CD4-positive, CD25-positive, alpha-beta regulatory T cell (primary cell): ENCODE data around the gene MBOAT1. TPM values are rescaled to one million over a fixed set of nuclear protein-coding genes. Genes with fewer than 3 reads are reported as not detected.
A peak's percentile ranks its signal among the peaks of the same experiment; 100 is the strongest.

Experiments used
- ATAC-seq, 2 donors: fragments of 150-1000 bp; cut with Tn5 transposase; one replicate each; pipeline ENCODE4 v1.10.0; 2021; ENCODE audit warnings: low read depth in 2 of 2, moderate number of reproducible peaks in 2 of 2, moderate library complexity in 1 of 2
- DNase-seq, 3 donors: peaks; one replicate each; pipeline versions ENCODE4 v3.0.0 to v3.0.0-alpha.2; 2012 to 2022; ENCODE audit warnings: mixed read lengths in 1 of 3
- H3K27ac ChIP-seq: one replicate; pipeline ENCODE4 v1.7.0; 2013; ENCODE audit warnings: mild to moderate bottlenecking, low read length; ENCODE audit not compliant: insufficient read depth, poor library complexity, severe bottlenecking
- H3K27me3 ChIP-seq: one replicate; pipeline ENCODE4 v1.7.0; 2013; ENCODE audit warnings: low read length; ENCODE audit not compliant: control insufficient read depth, insufficient read depth
- H3K36me3 ChIP-seq: one replicate; pipeline ENCODE4 v1.7.0; 2013; ENCODE audit warnings: mild to moderate bottlenecking, low read length, moderate library complexity; ENCODE audit not compliant: control insufficient read depth, insufficient read depth
- H3K4me1 ChIP-seq: 2 replicates; pipeline ENCODE4 v1.7.0; 2013; ENCODE audit warnings: mild to moderate bottlenecking, low read length; ENCODE audit not compliant: insufficient read depth, control insufficient read depth, poor library complexity, severe bottlenecking
- H3K4me3 ChIP-seq: one replicate; pipeline ENCODE4 v1.7.0; 2013; ENCODE audit warnings: low read depth, mild to moderate bottlenecking, low read length, moderate library complexity
- H3K9me3 ChIP-seq, 2 experiments: 1 replicate in 1 of 2; 2 replicates in 1 of 2; pipeline ENCODE4 v1.7.0; 2013; ENCODE audit warnings: low read length in 2 of 2, mild to moderate bottlenecking in 1 of 2, moderate library complexity in 1 of 2; ENCODE audit not compliant: control insufficient read depth in 2 of 2
- H3K27ac Mint-ChIP-seq, 3 donors: one replicate each; pipeline ENCODE4 v1.8.0; 2020 to 2022; ENCODE audit warnings: mild to moderate bottlenecking in 3 of 3, mixed read lengths in 3 of 3, moderate library complexity in 2 of 3
- H3K27me3 Mint-ChIP-seq: one replicate; pipeline ENCODE4 v1.8.0; 2022; ENCODE audit warnings: mild to moderate bottlenecking, mixed read lengths
- H3K36me3 Mint-ChIP-seq: one replicate; pipeline ENCODE4 v1.8.0; 2020; ENCODE audit warnings: mixed read lengths
- H3K4me1 Mint-ChIP-seq, 4 donors: one replicate each; pipeline ENCODE4 v1.8.0; 2020 to 2022; ENCODE audit warnings: mixed read lengths in 4 of 4, mild to moderate bottlenecking in 1 of 4
- H3K4me3 Mint-ChIP-seq, 4 donors: one replicate each; pipeline ENCODE4 v1.8.0; 2020 to 2022; ENCODE audit warnings: mild to moderate bottlenecking in 4 of 4, mixed read lengths in 4 of 4, moderate library complexity in 3 of 4
- H3K9me3 Mint-ChIP-seq, 7 donors: one replicate each; pipeline ENCODE4 v1.8.0; 2020 to 2022; ENCODE audit warnings: mixed read lengths in 7 of 7, mild to moderate bottlenecking in 3 of 7, moderate library complexity in 2 of 7
- polyA plus RNA-seq, 4 donors: library from polyadenylated mRNA; unstranded; fragments of 300-500 nt; fragmentation: Illumina TruSeq; gene quantifications; one replicate each; pipeline ENCODE4 v1.2.3, GENCODE V29; 2021
- total RNA-seq: library from RNA; stranded (reverse); gene quantifications from one replicate; pipeline ENCODE4 v1.2.3, GENCODE V29; 2022

The MBOAT1 gene
- total and polyA plus RNA-seq, 5 donors from 2014 or later = 3.6 to 26.4 (median 6.0) TPM

- no peak overlapping the region for H3K27ac ChIP-seq
- H3K4me3 Mint-ChIP-seq = no peak overlapping the region
- H3K4me1 ChIP-seq = peaks cover 13% of the 10 kb centered on the region
- H3K4me3 ChIP-seq = no peak overlapping the region
- H3K27me3 ChIP-seq = no peaks in the 10 kb centered on the region
- H3K36me3 Mint-ChIP-seq = peaks cover 20% of the 10 kb centered on the region
- no peak for ATAC-seq
- H3K27me3 Mint-ChIP-seq = no peaks in the 10 kb centered on the region
- H3K9me3 Mint-ChIP-seq = no peaks in the 10 kb centered on the region
- DNase-seq = no peak
- no peaks in the 10 kb centered on the region for H3K9me3 ChIP-seq
- no peaks in the 10 kb centered on the region for H3K36me3 ChIP-seq
- peak overlapping the region in 1 of 3 donors; percentile 85 for H3K27ac Mint-ChIP-seq
- H3K4me1 Mint-ChIP-seq = peaks cover 20 to 47% (median 34%) of the 10 kb centered on the region in 4 donors
Measured at GRCh38 chr6:20172842-20173456, 39.3 kb downstream of the MBOAT1 start.

- peaks cover 20 to 43% (median 34%) of the 10 kb centered on the region in 4 donors for H3K4me1 Mint-ChIP-seq
- Histone ChIP-seq H3K9me3 (no peaks in the 10 kb centered on the region), H3K36me3 (peaks cover 11% of the 10 kb centered on the region), H3K4me1 (peaks cover 13% of the 10 kb centered on the region), H3K4me3 (no peak overlapping the region), H3K27ac (no peak overlapping the region), H3K27me3 (no peaks in the 10 kb centered on the region)
- no peak for ATAC-seq
- no peak for DNase-seq
- no peaks in the 10 kb centered on the region for H3K27me3 Mint-ChIP-seq
- no peak overlapping the region for H3K4me3 Mint-ChIP-seq
- peak overlapping the region in 1 of 3 donors; percentile 22 for H3K27ac Mint-ChIP-seq
- H3K9me3 Mint-ChIP-seq = peaks cover 0 to 2% (median 0%) of the 10 kb centered on the region in 7 donors
- H3K36me3 Mint-ChIP-seq = peaks cover 34% of the 10 kb centered on the region
Measured at GRCh38 chr6:20170455-20171148, 41.7 kb downstream of the MBOAT1 start.

- Histone ChIP-seq H3K9me3 (no peaks in the 10 kb centered on the region), H3K27ac (no peak overlapping the region), H3K4me3 (no peak overlapping the region), H3K36me3 (peaks cover 12% of the 10 kb centered on the region), H3K27me3 (no peaks in the 10 kb centered on the region), H3K4me1 (peaks cover 13% of the 10 kb centered on the region)
- Mint-ChIP-seq H3K4me3 (no peak overlapping the region), H3K27me3 (no peaks in the 10 kb centered on the region), H3K9me3 (peaks cover 0 to 2% (median 0%) of the 10 kb centered on the region in 7 donors), H3K36me3 (peaks cover 34% of the 10 kb centered on the region), H3K27ac (peak overlapping the region in 1 of 3 donors; percentile 72), H3K4me1 (peaks cover 20 to 42% (median 34%) of the 10 kb centered on the region in 4 donors)
- DNase-seq = no peak
- no peak for ATAC-seq
Measured at GRCh38 chr6:20169786-20170185, 42.5 kb downstream of the MBOAT1 start.

- ATAC-seq = no peak
Measured at GRCh38 chr6:20169119-20169557, 43.1 kb downstream of the MBOAT1 start.

GRCh38 chr6:20168690-20169089 is 43.6 kb downstream of the MBOAT1 start:
- no peak for ATAC-seq
- H3K36me3 ChIP-seq = peaks cover 15% of the 10 kb centered on the region
- Mint-ChIP-seq H3K9me3 (peaks cover 0 to 2% (median 0%) of the 10 kb centered on the region in 7 donors), H3K4me1 (peaks cover 13 to 32% (median 23%) of the 10 kb centered on the region in 4 donors), H3K27ac (peak overlapping the region in 2 of 3 donors; percentile 9 to 50), H3K36me3 (peaks cover 35% of the 10 kb centered on the region), H3K27me3 (no peaks in the 10 kb centered on the region), H3K4me3 (no peak overlapping the region)
- H3K27ac ChIP-seq = no peak overlapping the region
- no peaks in the 10 kb centered on the region for H3K9me3 ChIP-seq
- H3K4me1 ChIP-seq = peaks cover 4% of the 10 kb centered on the region
- no peaks in the 10 kb centered on the region for H3K27me3 ChIP-seq
- DNase-seq = no peak
- H3K4me3 ChIP-seq = no peak overlapping the region

More at GRCh38 chr6:20169119-20169557, 43.1 kb downstream of the MBOAT1 start:
- Mint-ChIP-seq H3K9me3 (peaks cover 0 to 2% (median 0%) of the 10 kb centered on the region in 7 donors), H3K27me3 (no peaks in the 10 kb centered on the region), H3K4me1 (peaks cover 17 to 36% (median 27%) of the 10 kb centered on the region in 4 donors), H3K4me3 (no peak overlapping the region), H3K36me3 (peaks cover 34% of the 10 kb centered on the region), H3K27ac (peak overlapping the region in 1 of 3 donors; percentile 50)
- DNase-seq = no peak
- H3K36me3 ChIP-seq = peaks cover 15% of the 10 kb centered on the region
- peaks cover 8% of the 10 kb centered on the region for H3K4me1 ChIP-seq
- no peaks in the 10 kb centered on the region for H3K9me3 ChIP-seq
- no peak overlapping the region for H3K27ac ChIP-seq
- no peaks in the 10 kb centered on the region for H3K27me3 ChIP-seq
- no peak overlapping the region for H3K4me3 ChIP-seq

- H3K9me3 Mint-ChIP-seq = peaks cover 0 to 2% (median 0%) of the 10 kb centered on the region in 7 donors
- Histone ChIP-seq H3K4me1 (no peaks in the 10 kb centered on the region), H3K27ac (no peak overlapping the region), H3K36me3 (peaks cover 15% of the 10 kb centered on the region), H3K9me3 (no peaks in the 10 kb centered on the region), H3K27me3 (no peaks in the 10 kb centered on the region), H3K4me3 (no peak overlapping the region)
- DNase-seq (no peak), ATAC-seq (no peak)
- H3K4me1 Mint-ChIP-seq = peaks cover 4 to 22% (median 16%) of the 10 kb centered on the region in 4 donors
- H3K4me3 Mint-ChIP-seq = no peak overlapping the region
- no peak overlapping the region for H3K27ac Mint-ChIP-seq
- peaks cover 36% of the 10 kb centered on the region for H3K36me3 Mint-ChIP-seq
- no peaks in the 10 kb centered on the region for H3K27me3 Mint-ChIP-seq
Measured at GRCh38 chr6:20167601-20168000, 44.7 kb downstream of the MBOAT1 start.

GRCh38 chr6:20166210-20166609 is 46.1 kb downstream of the MBOAT1 start:
- H3K4me3 ChIP-seq = no peak overlapping the region
- ATAC-seq = no peak
- no peaks in the 10 kb centered on the region for H3K9me3 ChIP-seq
- Mint-ChIP-seq H3K4me3 (no peak overlapping the region), H3K27me3 (no peaks in the 10 kb centered on the region), H3K4me1 (peaks cover 4 to 21% (median 15%) of the 10 kb centered on the region in 4 donors), H3K27ac (no peak overlapping the region), H3K9me3 (peaks cover 0 to 2% (median 0%) of the 10 kb centered on the region in 7 donors), H3K36me3 (peaks cover 30% of the 10 kb centered on the region)
- H3K27ac ChIP-seq = no peak overlapping the region
- peaks cover 15% of the 10 kb centered on the region for H3K36me3 ChIP-seq
- H3K27me3 ChIP-seq = no peaks in the 10 kb centered on the region
- no peaks in the 10 kb centered on the region for H3K4me1 ChIP-seq
- DNase-seq = no peak
